GM12873 (cell line): ENCODE data around the gene PODNL1.

Source experiments
- TF ChIP-seq, protein P1 (sequence below): IDR thresholded peaks from 2 replicates; pipeline ENCODE4 v1.5.1; 2012; ENCODE audit warnings: low read depth, mild to moderate bottlenecking, moderate library complexity, low read length, control low read depth; ENCODE audit not compliant: insufficient read depth; ENCODE audit errors: missing control alignments

The PODNL1 gene

GRCh38 chr19:13935765-13936510 is 2.3 kb downstream of the PODNL1 start:
- TF ChIP-seq, protein P1, sequence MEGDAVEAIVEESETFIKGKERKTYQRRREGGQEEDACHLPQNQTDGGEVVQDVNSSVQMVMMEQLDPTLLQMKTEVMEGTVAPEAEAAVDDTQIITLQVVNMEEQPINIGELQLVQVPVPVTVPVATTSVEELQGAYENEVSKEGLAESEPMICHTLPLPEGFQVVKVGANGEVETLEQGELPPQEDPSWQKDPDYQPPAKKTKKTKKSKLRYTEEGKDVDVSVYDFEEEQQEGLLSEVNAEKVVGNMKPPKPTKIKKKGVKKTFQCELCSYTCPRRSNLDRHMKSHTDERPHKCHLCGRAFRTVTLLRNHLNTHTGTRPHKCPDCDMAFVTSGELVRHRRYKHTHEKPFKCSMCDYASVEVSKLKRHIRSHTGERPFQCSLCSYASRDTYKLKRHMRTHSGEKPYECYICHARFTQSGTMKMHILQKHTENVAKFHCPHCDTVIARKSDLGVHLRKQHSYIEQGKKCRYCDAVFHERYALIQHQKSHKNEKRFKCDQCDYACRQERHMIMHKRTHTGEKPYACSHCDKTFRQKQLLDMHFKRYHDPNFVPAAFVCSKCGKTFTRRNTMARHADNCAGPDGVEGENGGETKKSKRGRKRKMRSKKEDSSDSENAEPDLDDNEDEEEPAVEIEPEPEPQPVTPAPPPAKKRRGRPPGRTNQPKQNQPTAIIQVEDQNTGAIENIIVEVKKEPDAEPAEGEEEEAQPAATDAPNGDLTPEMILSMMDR, result no peak

DNA sequence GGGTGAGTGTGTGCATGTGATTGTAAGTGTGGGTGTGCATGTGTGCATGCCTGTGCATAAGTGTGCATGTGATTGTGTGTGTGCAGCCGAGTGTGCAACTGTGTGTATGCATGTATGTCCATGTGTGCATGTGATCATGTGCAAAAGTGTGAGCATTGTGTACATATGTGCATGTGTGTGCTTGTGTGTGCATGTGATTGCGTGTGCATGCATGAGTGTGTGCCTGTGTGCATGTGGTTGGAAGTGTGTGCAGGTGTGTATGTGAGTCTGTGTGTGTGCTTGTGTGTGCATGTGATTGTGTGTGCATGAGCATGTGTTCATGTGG is 3.5 kb downstream of the PODNL1 start:
- TF ChIP-seq, protein P1, result no peak

GRCh38 chr19:13932911-13933393 is 5.3 kb downstream of the PODNL1 start:
- TF ChIP-seq, protein P1, result no peak

DNA sequence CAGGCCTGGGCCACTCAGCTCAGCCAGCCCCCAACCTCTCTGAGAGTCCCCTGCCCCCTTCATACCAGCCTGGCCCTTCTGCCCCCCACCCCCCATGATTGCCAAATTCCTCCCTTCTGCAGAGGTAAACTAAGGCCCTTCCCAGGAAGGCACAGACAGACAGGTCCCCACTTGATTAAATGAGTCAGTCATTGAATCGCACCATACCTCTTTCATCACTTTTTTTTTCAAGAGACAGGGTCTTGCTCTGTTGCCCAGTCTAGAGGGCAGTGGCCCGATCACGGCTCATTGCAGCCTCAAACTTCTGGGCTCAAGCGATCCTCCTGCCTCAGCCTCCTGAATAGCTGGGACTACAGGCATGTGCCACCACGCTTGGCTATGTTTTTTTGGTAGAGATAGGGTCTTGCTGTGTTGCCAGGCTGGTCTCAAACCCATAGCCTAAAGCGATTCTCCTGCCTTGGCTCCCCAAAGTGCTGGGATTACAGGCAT is 6.0 kb downstream of the PODNL1 start:
- TF ChIP-seq, protein P1, result no peak

- TF ChIP-seq, protein P1, result no peak
These were observed 6.6 kb downstream of the PODNL1 start for GRCh38 chr19:13931391-13932148.

DNA sequence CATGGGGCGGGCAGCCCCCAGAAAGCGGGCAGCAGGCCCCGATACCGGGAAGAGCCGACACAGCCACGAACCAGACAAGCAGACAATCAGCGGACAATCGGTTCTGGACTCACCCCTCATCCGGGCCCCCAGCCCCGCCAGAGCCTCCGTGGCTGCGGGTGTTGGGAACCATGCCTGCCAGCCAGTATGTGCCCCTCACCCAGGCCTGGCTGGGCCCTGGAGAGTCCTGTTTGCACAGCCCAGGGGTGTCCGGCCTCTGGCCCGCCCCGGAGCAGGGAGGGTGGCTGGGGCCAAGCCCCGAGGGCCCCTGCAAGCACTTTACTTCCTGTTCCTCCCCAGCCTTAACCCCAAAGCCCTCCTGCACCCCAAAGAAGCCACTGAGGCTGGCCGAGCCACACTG is 7.8 kb downstream of the PODNL1 start:
- TF ChIP-seq, protein P1, result no peak

DNA sequence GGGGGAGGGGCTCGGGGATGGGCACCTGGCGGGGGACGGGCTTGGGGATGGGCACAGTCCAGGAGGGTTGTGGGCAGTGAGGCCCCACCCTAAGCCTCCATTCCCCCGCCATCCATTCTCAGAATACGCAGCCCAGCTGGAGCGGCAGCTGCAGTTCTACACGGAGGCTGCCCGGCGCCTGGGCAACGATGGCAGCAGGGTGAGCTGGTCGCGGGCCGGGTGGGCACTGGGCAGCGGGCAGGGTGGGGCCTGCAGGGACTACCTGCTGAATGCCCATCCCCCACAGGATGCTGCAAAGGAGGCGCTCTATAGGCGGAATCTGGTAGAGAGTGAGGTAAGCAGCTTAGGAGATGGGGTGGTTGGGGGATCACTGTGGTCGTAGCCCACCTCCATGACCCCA is 8.3 kb downstream of the PODNL1 start:
- TF ChIP-seq, protein P1, result no peak
